ENCODE data around the gene LMTK2.

LMTK2 gene

DNA sequence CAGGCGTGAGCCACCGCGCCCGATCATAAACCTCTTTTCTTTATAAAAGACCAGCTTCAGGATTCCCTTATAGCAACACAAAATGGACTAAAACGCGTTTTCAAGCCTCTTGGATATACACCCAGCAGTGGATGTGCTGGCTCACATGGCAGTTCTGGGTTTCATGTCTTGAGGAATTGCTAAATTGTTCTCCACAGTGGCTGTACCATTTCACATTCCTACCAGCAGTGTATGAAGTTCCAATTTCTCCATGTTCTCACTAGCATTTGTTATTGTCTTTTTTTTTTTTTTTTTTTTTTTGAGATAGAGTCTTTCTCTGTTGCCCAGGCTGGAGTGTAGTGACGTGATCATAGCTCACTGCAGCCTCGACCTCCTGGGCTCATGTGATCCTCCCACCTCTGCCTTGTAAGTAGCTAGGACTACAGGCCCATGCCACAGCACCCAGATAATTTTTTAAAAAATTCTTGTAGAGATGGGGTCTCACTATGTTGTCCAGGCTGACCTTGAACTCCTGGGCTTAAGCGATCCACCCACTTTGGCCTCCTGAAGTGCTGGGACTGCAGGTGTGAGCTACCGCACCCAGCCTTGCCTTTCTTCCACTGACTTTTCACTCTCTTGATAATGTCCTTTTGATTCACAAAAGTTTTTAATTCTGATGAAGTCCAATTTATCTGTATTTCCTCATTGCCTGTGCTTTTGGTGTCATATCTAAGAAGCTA is 127.9 kb downstream of the LMTK2 start:
- DNase-seq: no peak

DNA sequence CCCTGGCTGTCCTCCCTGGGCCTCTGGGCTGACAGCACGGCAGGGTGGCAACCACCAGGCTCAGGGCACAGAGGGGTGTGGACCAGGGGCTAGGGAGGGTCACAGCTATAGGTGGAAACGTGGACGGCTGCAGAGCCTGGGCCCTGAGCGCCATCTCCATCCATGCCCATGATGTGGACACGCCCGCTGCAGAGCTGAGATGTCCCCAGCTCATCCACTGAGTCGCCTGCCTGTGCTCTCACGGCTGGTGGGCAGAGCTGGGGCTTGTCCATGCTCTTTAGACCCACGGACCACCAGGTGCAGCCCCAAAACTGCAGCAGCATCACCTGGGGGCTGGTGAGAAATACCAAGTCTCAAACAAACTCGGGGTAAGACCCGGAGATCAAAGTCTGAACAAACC is 129.2 kb downstream of the LMTK2 start:
- no peak for DNase-seq

DNA sequence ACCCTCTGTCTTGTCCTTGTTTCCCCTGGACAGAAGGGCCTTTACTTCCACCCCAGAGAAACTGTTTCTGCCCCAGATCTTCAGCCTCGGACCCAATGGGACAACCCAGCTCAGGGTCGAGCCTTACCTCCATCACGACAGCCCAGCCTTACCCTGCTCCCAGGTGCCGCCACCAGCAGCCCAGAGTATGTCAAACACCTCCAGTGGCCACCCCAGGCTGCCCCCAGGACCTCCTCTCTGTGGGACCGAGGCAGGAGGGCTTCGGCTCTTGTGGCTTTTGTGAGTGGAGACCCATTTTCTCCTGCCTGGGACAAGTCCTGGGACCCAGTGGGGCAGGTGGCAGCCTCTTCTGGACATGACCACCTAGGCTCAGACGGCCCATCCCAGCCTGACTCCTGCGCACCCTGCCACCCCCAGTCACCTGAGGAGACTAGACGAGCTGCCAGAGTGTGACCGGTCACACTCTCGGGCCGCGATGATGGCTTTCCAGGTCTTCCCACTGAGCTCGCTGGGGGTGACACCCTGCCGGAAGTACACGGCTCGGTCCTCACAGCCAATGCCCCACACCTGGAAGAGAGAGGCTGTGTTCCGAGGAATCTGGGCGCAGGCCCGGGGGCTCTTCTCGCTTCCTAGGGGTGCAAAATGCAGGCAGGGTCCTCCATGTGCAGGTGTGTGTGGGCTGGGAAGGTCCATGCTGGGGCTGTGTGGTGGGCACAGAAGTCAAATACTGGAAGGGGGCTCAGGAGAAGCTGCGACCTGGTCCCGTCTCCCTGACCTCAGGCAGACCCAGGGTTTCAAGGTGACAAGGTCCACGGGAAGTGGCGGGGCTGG is 129.9 kb downstream of the LMTK2 start:
- DNase-seq: no peak

DNA sequence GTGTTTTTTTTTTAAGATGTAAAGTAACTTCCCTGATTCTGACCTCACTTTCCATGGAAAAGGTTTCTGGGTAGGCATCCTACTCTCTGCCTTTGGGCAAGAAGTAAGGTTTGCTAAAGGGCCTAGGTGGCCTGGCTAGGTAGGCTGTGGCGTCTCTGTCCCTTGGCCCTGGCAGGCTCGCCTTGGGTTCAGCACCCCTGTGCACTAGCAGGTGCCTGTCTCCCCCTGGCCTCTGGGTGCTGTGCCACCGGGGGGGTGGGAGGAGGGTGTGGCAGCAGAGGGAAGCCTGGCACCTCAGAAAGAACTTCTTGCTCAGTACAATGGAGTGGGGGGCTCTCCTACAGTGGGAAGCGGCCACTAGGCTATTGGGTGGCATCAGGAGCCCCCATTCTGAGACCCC is 131.4 kb downstream of the LMTK2 start:
- DNase-seq: no peak

DNA sequence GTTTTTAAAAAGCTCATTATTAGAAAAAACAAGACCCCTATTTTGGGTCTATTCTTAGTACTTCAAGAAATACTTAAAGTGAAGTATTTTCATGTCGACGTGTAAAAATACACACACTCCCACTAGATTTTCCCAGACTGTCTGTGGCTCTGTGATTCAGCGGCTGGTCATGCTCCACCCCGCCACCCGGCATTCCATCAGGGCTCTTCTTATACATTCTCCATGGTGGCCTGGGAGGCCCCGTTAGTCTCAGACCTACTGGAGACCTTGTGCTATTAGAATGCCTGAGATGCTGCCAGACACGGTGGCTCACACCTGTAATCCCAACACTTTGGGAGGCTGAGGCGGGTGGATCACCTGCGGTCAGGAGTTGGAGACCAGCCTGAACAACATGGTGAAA is 132.3 kb downstream of the LMTK2 start:
- DNase-seq: no peak

DNA sequence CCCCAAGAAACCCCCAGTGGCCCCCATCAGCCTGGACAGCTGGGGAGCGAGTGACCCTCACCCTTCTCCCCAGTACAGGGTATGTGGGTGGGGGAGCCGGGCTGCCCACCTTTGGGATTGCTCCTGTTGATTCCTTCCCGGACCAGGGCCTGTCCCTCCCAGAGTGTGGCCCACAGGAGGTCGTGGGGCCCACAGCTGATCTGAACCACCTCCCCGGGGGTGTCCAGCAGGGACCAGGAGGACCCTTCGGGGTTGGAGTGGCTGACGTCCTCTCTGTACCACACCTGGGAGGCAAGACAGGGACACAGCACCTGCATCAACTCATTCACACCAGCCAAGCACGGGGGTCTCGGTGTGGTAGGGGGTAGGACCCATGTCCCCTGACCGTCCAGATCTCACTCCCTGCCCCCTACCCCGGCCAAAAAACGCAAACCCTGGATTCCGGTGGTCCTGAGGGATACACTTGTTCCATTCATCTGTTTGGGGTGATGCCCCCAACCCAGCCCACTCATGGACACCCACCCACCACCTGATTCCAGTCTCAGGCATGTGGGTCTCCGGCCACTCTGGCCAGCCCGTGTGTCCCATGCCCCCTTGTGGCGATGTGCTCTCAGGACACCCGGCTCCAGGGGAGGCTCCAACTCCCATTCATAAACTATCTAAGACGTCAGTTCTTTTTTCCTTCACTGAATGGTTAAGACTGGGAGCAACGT is 134.5 kb downstream of the LMTK2 start:
- peak; percentile 17 to 34 for DNase-seq

DNA sequence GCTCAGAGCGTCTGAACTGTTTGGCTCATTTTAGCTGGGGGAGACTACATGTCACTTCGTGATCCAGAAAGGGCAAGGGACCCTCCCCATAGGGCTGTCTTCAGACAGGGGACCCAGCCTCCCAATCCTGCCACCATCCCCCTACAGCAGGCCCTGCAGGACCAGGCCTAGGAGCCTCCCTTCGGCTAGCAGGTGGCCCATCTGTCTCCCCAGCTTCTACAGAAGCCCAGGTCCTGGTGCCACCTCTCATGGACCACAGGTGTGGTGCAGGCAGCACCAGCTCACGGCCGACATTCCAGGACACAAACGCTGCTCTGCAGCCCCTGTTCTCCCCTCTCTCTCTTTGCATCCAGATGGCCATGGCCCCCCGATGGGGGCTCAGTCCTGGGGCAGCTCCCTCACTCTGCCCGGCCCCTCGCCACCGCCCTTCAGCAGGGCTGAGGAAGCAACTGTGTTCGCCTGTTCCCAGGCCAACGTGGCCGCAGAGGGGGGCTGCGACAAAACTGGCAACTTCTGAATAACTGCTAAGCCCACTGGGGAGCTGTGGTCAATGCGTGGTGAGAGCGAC is 135.1 kb downstream of the LMTK2 start:
- no peak for DNase-seq

DNA sequence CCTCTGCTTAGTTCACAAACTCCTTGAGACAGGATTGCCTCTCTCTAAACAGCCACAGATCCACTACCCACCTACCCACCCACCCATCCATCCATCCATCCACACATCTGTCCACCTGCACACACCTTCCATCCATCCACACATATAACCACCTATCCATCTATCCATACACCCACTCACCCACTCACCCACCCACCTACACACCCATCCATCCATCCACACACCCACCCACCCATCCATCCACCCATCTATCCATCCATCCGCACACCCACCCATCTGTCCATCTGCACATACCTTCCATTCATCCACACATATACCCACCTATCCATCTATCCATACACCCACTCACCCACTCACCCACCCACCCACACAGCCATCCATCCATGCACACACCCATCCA is 135.7 kb downstream of the LMTK2 start:
- DNase-seq: no peak

DNA sequence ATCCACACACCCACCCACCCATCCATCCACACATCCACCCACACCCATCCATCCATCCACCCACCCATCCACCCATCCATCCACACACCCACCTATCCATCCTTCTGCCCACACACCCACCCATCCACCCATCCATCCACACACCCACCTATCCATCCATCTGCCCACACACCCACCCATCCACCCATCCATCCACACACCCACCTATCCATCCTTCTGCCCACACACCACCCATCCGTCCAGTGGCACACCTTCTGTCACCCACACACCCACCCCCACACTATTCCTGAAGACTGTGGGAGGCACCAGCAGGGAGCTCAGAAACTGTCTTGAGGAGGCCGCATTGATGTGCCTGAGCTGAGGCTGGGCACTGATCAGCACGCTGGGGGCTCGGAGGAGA is 136.3 kb downstream of the LMTK2 start:
- no peak for DNase-seq

DNA sequence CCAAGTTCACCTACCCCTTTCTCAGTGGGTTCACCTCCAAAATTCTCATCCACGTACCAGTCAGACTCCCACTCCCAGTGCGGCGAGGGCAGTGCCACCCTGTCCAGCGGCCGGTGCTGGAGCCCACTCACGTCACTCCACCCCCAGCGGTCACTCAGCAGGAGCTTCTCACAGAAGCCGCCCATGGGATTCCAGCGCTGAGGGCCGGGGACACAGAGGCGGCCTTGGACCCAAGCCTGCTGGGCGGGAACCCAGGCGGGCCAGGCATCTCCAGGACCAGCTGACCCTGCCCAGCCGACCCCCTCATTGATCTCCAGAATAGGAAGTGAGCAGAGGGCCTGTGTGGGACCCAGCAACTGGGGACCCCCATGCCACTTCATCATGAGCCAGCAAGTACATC is 138.2 kb downstream of the LMTK2 start:
- DNase-seq: no peak

DNA sequence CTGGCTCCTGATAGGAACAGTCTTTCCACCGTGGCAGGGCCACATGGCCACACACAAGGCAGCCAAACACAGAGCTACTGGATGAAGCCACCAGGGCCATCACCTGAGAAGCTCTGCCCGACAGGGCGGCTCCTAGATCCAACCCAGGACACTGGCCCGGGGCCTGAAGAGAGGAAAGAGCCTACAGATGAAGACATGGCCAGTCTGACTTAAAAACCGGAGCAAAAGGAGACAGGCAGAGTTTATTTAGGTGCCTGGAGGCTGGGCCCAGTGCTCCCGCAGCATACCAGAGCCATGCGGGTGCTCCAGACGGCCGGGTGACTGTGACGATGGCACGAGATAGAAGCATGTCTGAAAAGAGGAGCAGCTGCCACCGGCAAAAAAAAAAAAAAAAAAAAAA is 141.5 kb downstream of the LMTK2 start:
- DNase-seq: no peak

DNA sequence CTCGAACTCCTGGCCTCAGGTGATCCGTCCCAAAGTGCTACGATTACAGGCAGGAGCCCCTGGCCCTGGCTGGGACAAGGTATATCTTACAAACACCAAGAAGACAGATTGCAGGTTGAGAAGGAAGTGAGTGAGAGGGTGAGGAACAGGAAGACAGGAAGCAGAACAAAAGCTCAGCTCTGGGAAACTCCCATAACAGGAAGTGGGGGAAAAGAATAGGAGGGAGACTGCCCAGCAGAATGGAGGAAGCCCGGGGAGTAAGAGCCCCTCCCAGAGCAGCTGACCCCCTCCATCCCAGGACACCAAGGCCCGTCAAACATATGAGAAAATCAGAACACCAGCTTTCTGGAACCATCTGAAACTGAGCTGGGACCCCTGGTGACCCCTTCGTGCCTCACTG is 142.4 kb downstream of the LMTK2 start:
- peak; percentile 60 to 63 for DNase-seq

DNA sequence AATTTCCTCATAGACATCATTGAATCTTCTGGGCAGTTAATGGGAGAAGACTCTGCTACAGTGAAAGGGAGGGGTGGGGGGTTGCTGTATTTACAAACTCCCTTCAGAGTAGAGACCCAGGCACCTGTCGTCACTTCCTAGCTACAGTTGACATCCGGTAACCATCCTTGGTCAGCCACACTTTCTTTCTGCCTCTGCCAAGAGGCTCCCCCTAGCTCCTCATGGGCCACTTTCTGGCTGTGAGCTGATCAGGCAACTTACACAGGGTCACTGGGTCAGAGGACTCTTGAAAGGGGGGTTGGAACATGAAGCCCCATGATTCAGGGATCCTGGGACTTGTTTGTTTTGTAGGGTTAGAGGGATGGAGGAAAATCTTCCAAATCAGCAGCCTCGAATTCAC is 144.1 kb downstream of the LMTK2 start:
- DNase-seq: peak in 1 of 2 donors; percentile 2

DNA sequence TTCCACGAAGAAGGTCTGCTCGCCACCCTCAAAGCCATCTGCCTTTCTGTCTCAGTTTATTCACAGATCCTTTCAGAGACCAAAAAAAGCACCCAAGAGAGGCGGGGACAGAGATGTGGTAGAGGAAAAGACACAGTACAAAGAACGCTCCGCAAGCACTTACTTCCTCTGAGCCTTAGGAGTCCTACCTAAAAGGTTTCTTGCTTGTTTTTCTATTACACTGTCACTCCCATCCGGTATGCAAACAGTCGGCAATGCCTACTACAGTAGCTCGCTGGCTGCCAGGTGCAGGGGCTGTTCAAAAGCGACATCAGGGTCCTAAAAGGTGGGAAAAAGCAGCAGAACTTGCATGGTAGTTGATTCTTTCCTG is 144.6 kb downstream of the LMTK2 start:
- DNase-seq: no peak

DNA sequence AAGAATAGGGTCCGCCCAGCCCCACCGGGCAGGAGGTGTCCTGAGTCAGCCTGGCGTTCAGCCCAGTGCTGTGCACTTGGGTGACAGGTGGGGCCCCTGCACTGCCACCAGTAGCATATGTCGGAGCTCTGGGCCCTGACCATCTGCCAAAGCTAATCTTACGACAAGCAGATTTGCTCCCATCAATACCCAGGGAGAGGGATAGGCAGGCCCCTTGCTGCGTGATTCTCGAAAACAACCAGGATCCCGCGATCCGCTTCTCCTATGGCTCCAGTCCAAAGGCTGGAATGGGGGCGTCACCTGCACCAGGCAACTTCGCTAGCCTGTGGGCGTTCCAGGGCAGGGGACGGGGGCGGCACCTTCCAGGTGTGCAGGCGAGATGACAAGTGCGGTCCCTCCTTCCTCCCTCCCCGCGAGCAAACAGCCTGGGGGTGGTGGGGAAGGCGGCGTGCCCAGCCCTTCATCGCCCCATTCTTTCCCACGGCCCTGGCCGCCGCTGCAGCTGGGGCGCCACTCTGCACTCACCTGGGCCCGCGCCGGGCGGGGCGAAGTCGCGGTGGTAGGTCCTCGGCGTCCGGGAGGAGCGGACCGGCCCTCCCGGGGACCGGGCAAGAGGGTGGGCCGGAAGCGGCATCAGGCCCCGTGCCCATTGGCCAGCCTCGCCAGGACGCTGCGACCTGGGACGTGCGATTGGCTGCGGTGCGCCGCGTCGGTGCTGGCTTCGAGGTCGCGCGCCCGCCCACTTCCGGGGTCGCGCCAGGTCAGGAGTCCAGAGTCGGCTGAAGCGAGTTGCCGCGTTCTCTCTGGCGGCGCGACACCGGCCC is 145.2 kb downstream of the LMTK2 start, which contains the start of gene TECPR1:
TECPR1 (minus strand) TSS at position 632 of the 824 bp plus-strand sequence. CDS start 6,086 bp downstream, outside the sequence.
- peak; percentile 93 to 96 for DNase-seq

DNA sequence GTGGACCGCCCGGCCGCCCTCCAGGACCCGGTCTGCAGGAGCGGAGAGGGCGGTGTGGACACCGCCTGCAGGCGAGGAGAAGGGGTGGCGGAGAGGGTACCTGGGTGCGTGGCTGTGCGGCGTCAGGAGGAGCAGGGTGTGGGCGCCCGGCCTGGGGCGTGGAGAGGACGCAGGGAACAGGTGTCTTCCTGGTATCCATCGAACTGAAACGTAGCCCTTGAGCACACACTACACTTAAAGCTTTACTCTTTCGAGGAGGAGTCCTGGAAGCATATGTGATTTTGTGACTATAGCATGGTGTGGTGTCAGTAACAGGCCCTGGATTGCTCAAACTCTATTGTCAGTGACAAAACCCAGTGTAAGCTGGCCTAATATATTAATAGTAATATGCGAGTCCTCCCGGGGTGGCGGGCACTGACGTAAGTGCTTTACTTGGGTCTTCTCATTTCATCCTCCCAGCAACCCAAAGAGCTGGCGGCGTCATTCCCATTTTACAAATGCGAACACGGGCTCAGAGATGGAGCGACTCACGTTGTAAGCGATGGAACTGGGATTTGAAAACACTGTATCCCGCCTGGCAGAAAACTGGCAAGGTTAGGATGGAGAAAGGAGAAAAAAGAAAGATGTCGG is 145.9 kb downstream of the LMTK2 start:
- peak in 1 of 2 donors; percentile 2 for DNase-seq

DNA sequence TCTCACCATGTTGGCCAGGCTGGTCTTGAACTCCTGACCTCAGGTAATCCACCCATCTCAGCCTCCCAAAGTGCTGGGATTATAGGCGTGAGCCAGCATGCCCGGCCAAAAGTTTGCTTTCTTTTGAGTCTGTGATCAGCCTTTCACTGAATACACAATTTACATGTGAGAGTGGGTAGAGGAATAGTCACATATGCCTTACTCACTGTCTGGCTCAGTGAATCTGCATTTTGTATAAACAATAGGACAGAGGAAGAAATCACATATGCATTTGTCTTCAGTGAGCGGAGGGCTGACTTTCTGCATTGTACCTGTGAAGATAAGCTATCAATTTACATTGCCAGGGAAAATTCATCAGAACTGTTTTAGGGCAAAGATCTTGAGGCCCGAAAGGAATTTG is 147.9 kb downstream of the LMTK2 start:
- peak in 1 of 2 donors; percentile 5 for DNase-seq

DNA sequence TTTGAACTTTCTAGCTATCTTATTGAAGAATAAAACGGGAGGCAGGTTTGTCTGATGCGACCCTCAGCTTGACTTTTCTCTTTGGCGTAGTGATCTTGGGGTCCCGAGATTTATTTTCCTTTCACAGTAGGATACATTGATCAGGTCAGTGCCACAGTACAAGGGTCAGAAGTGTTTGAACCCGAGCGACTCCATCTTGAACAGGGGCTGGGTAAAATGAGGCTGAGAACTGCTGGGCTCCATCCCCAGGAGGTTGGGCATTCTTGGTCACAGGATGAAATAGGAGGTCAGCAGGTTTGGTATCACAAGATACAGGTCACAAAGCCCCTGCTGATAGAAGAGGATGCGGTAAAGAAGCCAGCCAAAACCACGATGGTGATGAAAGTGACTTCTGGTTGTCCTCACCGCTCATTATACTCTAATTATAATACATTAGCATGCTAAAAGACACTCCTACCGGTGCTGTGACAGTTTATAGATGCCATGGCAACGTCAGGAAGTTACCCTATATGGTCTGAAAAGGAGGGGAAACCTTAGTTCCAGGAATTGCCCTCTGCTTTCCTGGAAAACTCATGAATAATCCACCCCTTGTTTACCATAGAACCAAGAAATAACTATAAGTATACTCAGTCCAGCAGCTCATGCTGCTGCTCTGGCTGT is 148.4 kb downstream of the LMTK2 start:
- DNase-seq: peak; percentile 62 to 77

DNA sequence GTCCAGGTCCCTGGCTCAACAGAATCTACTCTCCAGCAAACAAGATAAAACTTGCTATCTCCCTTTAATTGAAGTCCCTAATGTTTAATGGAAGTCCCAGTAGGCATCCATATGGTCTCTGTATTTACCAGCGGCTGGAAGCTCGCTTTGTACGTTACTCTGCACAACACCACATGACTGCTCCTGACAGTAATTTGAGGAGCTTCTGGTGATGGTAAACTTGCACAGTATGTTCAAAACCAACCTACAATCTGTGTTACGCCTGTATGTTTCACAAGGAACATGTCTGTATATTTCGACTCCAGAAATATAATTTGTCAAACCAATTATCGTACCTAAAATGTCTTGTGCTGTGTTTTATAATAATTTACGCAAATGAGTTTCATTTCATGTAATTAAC is 149.8 kb downstream of the LMTK2 start:
- no peak for DNase-seq

DNA sequence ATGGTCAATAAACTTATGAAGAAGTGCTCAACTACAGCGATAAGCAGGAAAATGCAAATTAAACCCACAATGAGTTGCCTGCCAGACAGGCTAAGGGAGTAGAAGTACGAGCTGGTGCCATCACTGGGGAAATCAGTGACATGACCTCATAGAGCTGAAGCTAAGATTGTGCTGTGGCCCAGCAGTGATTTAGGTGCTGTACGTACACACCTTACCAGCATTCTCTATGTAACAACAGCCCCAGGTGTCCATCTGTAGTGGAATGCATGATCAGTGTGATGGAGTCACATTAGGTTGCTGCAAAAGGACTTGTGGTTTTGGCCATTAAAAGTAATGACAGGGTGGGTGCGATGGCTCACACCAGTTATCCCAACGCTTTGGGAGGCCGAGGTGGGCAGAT is 151.0 kb downstream of the LMTK2 start:
- DNase-seq: no peak
